ENCODE measurements around the gene DAPP1.
"Not testable (repeated sequence)": the region's sequence is repeated elsewhere in the genome, so short reads cannot be mapped to it uniquely, and the experiment has no call there.

The DAPP1 gene, protein sequence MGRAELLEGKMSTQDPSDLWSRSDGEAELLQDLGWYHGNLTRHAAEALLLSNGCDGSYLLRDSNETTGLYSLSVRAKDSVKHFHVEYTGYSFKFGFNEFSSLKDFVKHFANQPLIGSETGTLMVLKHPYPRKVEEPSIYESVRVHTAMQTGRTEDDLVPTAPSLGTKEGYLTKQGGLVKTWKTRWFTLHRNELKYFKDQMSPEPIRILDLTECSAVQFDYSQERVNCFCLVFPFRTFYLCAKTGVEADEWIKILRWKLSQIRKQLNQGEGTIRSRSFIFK

GRCh38 chr4:99816545-99817308, at the start of gene DAPP1:
Gene DAPP1, plus strand, starts transcription at chr4:99816827. Its CDS starts 87 bp downstream, at chr4:99816914.
- no peak for DNase-seq (ENCODE audit: low read depth, low spot score)

- not testable (repeated sequence) for DNase-seq (ENCODE audit: low read depth, low spot score)
Observed at GRCh38 chr4:99770842-99771241, 45.8 kb upstream of the DAPP1 start.

- DNase-seq (ENCODE audit: low read depth, low spot score), result no peak
Observed at GRCh38 chr4:99783940-99784339, 32.7 kb upstream of the DAPP1 start.

DNA sequence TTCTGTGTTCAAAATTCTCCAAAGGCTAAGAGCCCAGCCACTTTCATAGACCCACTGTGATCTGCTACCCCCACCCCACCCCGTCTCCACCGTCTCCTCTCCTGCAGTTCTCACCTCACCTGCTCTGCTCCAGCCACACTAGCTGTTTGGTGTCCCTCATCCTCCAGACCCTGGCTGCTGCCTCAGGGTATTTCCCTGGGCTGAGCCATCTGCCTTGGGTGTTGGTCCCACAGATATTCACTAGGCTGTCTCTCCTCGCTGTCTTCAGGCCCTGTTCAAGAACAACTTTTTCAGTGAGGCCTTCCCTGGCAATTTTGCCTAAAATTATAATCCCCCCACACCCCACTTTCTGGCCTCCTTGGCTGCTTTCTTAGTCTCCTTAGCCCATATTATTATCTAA, 31.8 kb upstream of the DAPP1 start:
- DNase-seq (ENCODE audit: low read depth, low spot score), result no peak

- no peak for DNase-seq (ENCODE audit: low read depth, low spot score)
Observed at GRCh38 chr4:99790796-99791617, 25.6 kb upstream of the DAPP1 start.

- no peak for DNase-seq (ENCODE audit: low read depth, low spot score)
Observed at GRCh38 chr4:99800332-99801004, 16.2 kb upstream of the DAPP1 start.

DNA sequence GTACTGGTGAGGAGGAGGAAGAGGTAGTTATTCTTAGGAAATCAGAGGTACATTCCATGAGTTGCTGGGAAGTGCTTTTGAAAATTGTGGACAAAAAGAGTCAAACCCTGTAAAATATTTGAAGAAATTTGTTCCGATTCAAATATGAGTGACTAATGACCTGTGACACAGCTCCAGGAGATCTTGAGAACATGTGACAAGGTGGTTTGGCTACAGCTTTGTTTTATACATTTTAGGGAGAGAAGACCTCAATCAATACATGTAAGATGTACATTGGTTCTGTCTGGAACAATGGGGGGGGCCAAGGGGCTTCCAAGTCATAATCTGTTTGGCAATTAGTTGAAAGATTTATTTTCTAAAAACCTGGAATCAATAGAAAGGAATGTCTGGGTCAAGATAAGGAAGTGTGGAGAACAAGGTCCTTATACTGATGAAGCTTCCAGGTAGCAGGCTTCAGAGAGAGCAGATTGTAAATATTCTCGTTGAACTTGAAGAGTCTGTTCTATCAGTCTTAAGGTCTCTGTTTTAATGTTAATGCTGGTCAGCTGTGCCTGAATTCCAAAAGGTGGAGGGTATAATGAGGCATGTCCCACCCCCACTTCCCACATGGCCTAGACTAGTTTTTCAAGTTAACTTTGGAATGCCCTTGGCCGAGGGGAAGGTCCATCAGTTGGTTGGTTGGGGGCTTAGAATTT, 15.5 kb upstream of the DAPP1 start:
- DNase-seq (ENCODE audit: low read depth, low spot score), result no peak

DNA sequence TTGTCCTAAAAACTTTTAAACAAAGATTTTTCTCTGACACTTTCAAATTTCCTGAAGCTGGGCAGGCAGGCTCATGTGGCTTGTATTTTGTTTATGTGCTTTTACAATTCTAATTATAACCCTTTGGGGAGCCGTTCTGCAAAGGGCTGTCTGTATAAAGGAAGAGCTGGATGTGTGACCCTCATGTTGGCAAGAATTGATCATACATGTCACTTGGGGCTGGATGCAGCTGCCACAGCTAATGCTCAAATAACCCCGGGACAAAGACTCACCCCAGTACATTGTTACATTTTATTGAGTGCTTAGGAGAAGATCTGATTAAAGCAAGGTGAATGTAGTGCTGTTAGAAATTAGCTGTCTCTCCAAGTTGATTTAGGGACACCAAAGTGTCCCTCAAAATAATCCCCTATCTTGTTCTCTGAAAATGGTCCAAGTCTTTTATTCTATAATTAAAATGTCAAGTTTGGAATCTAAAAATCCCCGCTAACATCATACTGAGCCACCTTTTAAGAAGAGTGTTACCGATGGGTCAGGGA, 13.0 kb upstream of the DAPP1 start:
- no peak for DNase-seq (ENCODE audit: low read depth, low spot score)

DNA sequence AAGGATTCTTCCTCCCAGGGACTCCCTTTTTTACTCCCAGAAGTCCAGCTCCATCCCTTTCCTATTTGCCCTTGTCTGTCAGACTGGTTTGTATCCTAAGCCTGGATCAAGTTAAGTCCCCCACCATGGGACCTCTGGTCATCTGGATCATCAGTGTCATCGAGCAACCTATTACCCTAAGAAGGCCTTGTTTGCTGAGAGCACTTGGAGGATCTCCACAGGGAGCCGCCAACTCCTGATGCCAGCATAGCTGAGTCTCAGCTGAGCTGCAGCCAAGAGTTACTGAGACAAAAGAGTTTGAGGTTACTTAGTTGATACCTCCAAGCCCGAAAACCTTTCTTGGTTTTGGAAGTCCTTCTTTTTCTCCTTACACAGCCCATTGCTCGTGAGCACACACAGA, 10.1 kb upstream of the DAPP1 start:
- no peak for DNase-seq (ENCODE audit: low read depth, low spot score)

DNA sequence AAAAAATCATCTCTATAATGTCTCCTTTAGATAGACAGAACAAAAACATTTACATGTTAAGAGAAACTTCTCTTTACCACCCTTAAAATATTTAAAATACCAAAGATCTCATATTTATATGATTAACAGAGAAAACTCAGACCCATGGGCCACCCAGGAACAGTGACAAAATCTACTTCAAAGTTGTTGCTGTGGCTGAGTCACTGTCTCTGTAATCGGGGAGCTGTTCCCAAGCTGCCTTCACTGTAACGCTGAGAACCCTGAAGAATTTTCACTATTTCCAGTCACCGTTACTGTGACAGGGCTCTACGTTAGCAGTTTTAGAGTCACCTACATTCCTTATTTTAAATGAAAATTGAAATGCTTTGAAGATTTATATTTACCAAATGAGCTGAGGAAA, 9.0 kb upstream of the DAPP1 start:
- DNase-seq (ENCODE audit: low read depth, low spot score), result no peak

- DNase-seq (ENCODE audit: low read depth, low spot score), result no peak
Observed at GRCh38 chr4:99808260-99808857, 8.3 kb upstream of the DAPP1 start.

GRCh38 chr4:99809326-99809725, 7.3 kb upstream of the DAPP1 start:
- DNase-seq (ENCODE audit: low read depth, low spot score), result no peak

- DNase-seq (ENCODE audit: low read depth, low spot score), result no peak
Observed at GRCh38 chr4:99810536-99810935, 6.1 kb upstream of the DAPP1 start.

DNA sequence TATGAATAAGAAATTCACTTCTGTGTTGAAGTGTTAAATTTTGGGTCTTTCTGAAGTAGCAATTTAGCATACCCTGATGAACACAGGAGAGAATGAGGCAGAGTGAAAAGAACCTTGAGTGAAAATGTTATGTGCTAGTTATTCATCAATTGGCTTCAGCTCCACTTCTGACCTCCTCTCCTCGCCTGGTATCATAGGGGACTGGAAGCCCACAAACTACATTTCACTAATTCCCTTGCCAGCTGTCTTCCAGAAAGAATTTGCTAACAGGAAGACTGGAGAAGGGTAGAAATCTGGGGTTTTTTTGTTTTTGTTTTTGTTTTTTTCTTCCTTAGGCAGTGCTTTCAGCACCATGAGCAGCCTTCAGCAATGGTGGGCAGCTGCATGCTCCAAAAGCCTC, 5.5 kb upstream of the DAPP1 start:
- no peak for DNase-seq (ENCODE audit: low read depth, low spot score)

- DNase-seq (ENCODE audit: low read depth, low spot score), result no peak
Observed at GRCh38 chr4:99811850-99812249, 4.8 kb upstream of the DAPP1 start.

- DNase-seq (ENCODE audit: low read depth, low spot score), result no peak
Observed at GRCh38 chr4:99815597-99816011, 1.0 kb upstream of the DAPP1 start.

GRCh38 chr4:99817309-99817890, 773 bp downstream of the DAPP1 start:
- DNase-seq (ENCODE audit: low read depth, low spot score), result no peak

DNA sequence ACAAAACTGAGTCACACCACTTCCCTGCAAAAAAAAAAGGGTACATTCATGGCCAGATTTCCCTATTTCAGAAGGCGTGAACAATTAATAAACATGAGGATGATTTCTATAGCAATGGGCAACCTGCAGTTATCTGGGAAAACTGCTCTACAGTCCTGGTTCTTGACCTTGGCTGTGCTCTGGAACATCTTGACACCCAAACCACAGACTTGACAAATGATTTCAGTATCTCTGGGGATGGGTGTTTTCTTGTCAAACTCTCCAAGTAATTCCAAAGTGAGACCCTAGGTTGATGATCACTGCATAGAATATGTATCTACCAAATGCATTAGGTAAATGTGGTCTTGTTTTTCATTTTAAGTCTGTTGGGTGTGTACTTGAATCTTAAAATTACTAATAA, 2.0 kb downstream of the DAPP1 start:
- DNase-seq (ENCODE audit: low read depth, low spot score), result no peak

- DNase-seq (ENCODE audit: low read depth, low spot score), result no peak
Observed at GRCh38 chr4:99821918-99822503, 5.4 kb downstream of the DAPP1 start.

GRCh38 chr4:99822734-99823133, 6.1 kb downstream of the DAPP1 start:
- no peak for DNase-seq (ENCODE audit: low read depth, low spot score)

Data from iPS DF 19.7 (cell line).